Hematopoietic multipotent progenitor cell treated with erythropoietin and hydrocortisone succinate and interleukin-3 and kit ligand, for 6 days (in vitro differentiated cells): ENCODE data around the gene UGT1A9.

Source experiments
- DNase-seq: peaks from one replicate; pipeline ENCODE4 v3.0.0-alpha.2; 2015

UGT1A9 gene

GRCh38 chr2:233800208-233800607 is 128.5 kb downstream of the UGT1A9 start:
- no peak for DNase-seq

DNA sequence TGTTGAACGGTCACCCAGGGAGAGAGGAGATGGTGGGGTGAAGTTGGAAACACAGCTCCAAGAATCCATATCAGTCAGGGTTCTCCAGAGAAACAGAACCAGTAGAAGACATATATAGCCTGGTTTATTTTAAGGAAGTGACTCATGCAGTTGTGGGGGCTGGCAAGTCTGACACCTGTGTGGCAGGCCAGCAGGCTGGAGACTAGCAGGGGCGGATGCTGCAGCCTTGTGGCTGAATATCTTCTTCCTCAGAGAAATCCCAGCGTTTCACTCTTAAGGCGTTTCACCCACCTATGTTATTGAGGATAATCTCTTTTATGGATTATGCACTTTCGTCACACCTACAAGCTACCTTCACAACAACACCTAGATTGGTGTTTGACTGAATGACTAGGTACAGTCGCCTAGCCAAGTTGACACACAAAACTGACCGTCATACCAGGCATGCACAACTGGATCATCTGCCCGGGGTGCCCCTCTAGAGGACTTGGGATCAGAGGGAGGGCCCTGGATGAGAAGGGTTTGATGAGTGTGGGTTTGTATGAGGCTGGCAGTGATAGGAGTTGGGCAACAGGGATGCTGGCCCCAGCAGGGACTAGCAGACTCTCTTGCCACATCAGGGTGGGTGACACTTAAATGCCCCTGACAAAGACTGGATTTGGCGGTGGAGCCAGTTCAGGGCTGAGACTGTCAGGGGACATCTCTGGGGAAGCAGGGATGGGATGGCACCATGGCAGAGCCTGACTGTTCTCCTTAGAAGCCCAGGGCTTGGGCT is 129.8 kb downstream of the UGT1A9 start:
- no peak for DNase-seq

GRCh38 chr2:233802132-233802815 is 130.6 kb downstream of the UGT1A9 start:
- no peak for DNase-seq

GRCh38 chr2:233803292-233803911 is 131.7 kb downstream of the UGT1A9 start:
- no peak for DNase-seq

- no peak for DNase-seq
These were observed 132.3 kb downstream of the UGT1A9 start for GRCh38 chr2:233803994-233804393.

GRCh38 chr2:233807215-233807865 is 135.6 kb downstream of the UGT1A9 start:
- no peak for DNase-seq

DNA sequence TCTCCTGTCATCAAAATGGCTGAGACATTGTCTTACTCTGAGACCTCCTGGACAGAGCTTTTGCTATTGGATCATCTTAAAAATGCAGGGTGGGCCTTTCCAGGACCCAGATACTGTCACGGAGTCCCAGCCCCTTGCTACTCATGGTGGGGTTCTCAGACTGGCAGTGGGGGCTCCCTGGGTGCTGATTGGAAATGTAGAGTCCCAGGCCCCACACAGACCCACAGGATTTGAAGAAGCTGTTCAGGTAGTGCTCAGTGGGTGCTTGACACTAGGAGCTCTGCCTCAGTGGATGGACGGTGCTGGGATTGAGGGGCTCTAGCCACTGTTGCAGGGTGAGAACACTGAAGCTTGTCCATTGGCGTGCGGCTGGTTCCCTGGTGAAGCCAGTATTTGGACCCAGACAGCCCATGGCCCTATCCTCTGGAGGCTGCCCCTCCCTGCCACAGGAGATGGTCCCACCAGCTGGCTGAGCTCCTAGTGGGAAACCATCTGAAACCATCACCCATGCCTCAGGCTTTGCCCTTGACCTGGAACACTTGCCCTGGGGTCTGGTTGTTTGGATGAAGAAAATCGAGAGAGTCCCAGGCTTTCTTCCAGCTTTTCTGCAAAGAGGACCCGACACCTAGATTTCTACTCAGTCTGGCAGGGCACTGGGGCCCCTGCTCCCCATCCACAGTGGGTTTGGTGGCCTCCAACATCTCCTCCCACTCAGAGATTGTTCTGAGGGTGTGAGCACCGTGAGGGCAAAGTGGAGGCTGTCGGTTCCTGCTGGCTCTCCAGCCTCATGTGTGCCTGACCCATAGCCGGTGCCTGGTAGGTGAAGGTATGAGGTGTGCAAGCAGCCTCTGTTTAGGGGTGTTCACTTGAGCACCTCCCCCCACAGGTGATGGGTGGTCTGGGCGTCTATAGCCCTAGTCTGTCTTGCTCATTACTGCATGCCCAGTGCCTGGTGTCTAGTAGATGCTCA is 136.6 kb downstream of the UGT1A9 start:
- DNase-seq: no peak

GRCh38 chr2:233810385-233810784 is 138.7 kb downstream of the UGT1A9 start:
- DNase-seq: no peak

- no peak for DNase-seq
These were observed 139.4 kb downstream of the UGT1A9 start for GRCh38 chr2:233811087-233811486.

DNA sequence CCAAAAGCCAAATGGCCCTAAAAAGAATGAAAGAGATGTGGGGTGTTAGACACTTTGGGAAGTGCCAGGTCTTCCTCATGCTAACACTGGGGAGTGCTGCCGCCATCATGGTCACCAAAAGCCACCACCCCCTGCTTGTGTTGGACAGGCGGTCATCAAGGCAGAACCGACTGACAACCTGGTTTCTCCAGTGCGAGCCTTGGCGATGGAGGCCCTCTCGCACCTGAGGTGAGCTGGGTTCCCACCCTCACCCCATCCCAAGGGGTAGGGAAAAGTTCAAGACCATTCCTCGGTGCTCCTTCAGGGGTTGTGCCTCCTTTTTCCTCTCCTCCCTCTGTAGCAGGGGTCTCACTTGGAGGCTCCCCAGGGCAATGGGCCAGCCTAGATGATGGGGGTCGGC is 140.0 kb downstream of the UGT1A9 start:
- DNase-seq: no peak

- DNase-seq: no peak
These were observed 141.7 kb downstream of the UGT1A9 start for GRCh38 chr2:233813236-233814055.

GRCh38 chr2:233814056-233814835 is 142.5 kb downstream of the UGT1A9 start:
- no peak for DNase-seq

- no peak for DNase-seq
These were observed 144.2 kb downstream of the UGT1A9 start for GRCh38 chr2:233815861-233816260.

GRCh38 chr2:233816334-233816733 is 144.6 kb downstream of the UGT1A9 start:
- no peak for DNase-seq

- no peak for DNase-seq
These were observed 145.1 kb downstream of the UGT1A9 start for GRCh38 chr2:233816771-233817170.

DNA sequence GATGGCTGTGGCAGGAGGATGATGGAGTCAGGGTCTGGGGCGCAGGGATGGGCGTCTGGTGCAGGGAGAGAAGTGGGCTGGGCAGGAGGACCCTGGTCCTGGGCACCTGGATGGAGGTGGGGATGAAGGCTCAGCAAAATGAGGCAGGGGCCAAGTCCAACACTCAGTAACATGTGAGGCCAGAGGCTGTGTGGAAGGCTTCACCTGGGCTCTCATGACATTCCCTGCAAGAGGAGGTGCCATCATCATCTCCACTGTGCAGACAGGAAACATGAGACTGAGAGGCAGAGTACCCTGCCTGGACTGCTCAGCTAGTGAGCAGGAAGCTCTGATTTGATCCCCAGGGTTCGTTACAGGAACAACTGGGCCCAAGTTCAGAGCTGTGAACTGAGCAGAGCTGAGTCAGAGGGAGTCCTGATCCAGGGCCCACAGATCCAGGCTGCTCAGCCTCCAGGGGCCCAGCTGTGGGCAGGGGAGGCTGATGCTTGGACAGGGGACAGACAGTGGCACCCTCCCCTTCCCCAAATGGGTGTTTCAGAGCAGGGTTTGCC is 145.7 kb downstream of the UGT1A9 start:
- no peak for DNase-seq

DNA sequence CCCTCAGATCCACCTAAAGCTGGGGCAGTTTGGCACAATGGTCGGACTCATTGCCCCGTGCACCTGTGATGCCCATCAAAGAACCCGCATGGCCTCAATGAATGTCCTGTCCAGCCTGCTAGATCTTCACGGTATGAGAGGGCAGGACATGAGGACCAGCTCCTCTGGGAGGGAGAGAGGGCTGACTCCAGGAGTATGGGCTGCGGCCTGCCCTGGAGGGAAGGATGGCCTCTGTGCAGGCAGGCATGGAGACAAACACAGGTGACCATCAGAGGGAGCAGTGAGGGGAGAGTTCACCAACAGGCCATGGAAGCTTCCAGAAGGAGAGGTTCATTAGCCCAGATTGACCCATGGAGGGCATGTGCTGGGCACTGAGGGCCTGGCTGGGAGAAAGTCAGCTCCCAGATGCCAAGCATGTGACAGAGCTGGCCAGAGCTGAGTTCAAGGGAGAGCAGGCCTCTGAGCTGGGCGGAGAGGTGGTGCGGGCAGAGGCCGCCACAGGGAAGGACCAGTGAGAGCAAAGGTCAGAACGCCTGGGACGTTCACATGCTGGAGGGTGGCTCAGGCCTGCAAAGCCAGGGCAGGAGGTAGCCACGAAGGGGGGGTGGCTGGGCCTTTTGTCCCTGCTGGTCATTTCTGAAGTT is 146.4 kb downstream of the UGT1A9 start:
- DNase-seq: no peak

GRCh38 chr2:233818639-233819621 is 147.2 kb downstream of the UGT1A9 start:
- DNase-seq: no peak
